Chondrocyte (in vitro differentiated cells): Measurements from ENCODE around the gene ITPK1. TPM values are rescaled to one million over a fixed set of nuclear protein-coding genes. Genes with fewer than 3 reads are reported as not detected.

ENCODE experiments used
- DNase-seq: peaks from one replicate; pipeline ENCODE4 v3.0.0; 2021; ENCODE audit warnings: mixed read lengths, low spot score
- H3K27ac Mint-ChIP-seq: one replicate; pipeline ENCODE4 v1.8.0; 2021; ENCODE audit warnings: mild to moderate bottlenecking, moderate library complexity, mixed read lengths; ENCODE audit not compliant: unreplicated experiment
- H3K27me3 Mint-ChIP-seq: 2 replicates; pipeline ENCODE4 v1.8.0; 2021; ENCODE audit warnings: low read depth, mixed read lengths
- H3K36me3 Mint-ChIP-seq: 2 replicates; pipeline ENCODE4 v1.8.0; 2021; ENCODE audit warnings: low read depth, mixed read lengths
- H3K4me1 Mint-ChIP-seq: 2 replicates; pipeline ENCODE4 v1.8.0; 2021; ENCODE audit warnings: low read depth, mild to moderate bottlenecking, mixed read lengths
- H3K4me3 Mint-ChIP-seq: one replicate; pipeline ENCODE4 v1.8.0; 2021; ENCODE audit warnings: mild to moderate bottlenecking, moderate library complexity, mixed read lengths; ENCODE audit not compliant: unreplicated experiment
- H3K9me3 Mint-ChIP-seq: 2 replicates; pipeline ENCODE4 v1.8.0; 2021; ENCODE audit warnings: low read depth, mixed read lengths
- CTCF ChIP-seq: fragments of 200-600 bp; sonication (generic); IDR thresholded peaks from 2 replicates; pipeline ENCODE4 v1.5.0; 2021; ENCODE audit warnings: antibody characterized with exemption, mild to moderate bottlenecking, moderate library complexity
- total RNA-seq: library from RNA; stranded (reverse); gene quantifications from 3 replicates; pipeline ENCODE4 v1.2.1, GENCODE V29; 2021

ITPK1 gene
- total RNA-seq, 1 donor from 2014 or later = 27.7 TPM

DNA sequence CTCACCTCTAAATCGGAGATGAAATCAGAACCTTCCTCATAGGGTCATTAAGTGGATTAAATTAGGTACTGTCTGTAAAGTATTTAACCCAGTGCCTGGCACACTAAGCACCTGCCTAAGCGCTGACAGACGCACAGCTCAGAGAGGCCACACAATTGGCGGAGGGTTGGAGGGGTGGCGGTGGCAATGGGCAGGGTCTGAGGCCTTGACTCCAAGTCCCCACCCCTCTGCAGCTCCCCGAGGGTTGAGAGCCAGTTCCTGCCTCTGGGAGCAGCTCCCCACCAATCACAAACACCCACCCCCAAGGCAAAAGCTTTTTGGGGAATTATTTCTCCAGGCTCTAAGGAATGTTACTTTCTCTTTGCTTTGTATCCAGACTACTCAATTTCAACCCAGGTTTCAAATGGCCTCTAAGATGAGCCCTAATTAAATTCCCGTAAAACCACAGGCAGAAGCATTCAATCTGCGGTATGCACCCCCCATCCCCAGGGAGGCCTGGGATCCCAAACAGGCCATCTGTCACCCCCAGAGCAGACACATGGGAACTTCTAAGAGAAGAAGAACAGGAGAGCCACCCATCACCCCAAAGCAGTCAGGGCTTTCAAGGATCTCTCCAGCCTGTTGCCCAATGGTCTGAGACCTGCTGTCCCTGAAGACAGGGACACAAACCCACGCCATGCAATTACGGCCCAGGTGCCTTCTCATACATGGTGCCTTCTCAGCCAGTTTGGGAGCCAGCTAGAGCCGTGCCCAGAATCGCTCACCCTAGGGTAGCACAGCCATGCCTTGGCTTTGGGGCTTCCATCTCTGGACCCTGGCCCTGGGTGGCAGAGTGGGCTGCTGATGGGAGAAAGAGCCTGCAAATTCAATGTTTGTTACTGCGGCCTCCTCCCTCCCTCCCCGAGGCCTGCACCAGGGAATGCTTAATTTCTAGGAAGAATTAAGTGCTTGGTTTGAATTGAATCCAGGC is 126.7 kb downstream of the ITPK1 start:
- H3K36me3 Mint-ChIP-seq = peaks cover 3% of the 10 kb centered on the region
- peaks cover 4% of the 10 kb centered on the region for H3K9me3 Mint-ChIP-seq
- H3K4me1 Mint-ChIP-seq = peaks cover 37% of the 10 kb centered on the region
- no peak overlapping the region for H3K27ac Mint-ChIP-seq
- TF ChIP-seq CTCF = no peak
- no peak overlapping the region for H3K4me3 Mint-ChIP-seq
- DNase-seq = peak; percentile 51
- H3K27me3 Mint-ChIP-seq = no peaks in the 10 kb centered on the region

GRCh38 chr14:92987713-92988510 is 127.8 kb downstream of the ITPK1 start:
- H3K9me3 Mint-ChIP-seq = peaks cover 4% of the 10 kb centered on the region
- H3K27me3 Mint-ChIP-seq = no peaks in the 10 kb centered on the region
- no peak overlapping the region for H3K27ac Mint-ChIP-seq
- no peak for TF ChIP-seq CTCF
- H3K36me3 Mint-ChIP-seq = peaks cover 3% of the 10 kb centered on the region
- peak; percentile 84 for DNase-seq
- H3K4me3 Mint-ChIP-seq = no peak overlapping the region
- H3K4me1 Mint-ChIP-seq = peaks cover 37% of the 10 kb centered on the region

GRCh38 chr14:92987148-92987570 is 128.6 kb downstream of the ITPK1 start:
- H3K9me3 Mint-ChIP-seq = peaks cover 4% of the 10 kb centered on the region
- H3K4me3 Mint-ChIP-seq = no peak overlapping the region
- H3K36me3 Mint-ChIP-seq = peaks cover 3% of the 10 kb centered on the region
- no peak overlapping the region for H3K27ac Mint-ChIP-seq
- peaks cover 37% of the 10 kb centered on the region for H3K4me1 Mint-ChIP-seq
- TF ChIP-seq CTCF = no peak
- peak; percentile 68 for DNase-seq
- H3K27me3 Mint-ChIP-seq = no peaks in the 10 kb centered on the region

DNA sequence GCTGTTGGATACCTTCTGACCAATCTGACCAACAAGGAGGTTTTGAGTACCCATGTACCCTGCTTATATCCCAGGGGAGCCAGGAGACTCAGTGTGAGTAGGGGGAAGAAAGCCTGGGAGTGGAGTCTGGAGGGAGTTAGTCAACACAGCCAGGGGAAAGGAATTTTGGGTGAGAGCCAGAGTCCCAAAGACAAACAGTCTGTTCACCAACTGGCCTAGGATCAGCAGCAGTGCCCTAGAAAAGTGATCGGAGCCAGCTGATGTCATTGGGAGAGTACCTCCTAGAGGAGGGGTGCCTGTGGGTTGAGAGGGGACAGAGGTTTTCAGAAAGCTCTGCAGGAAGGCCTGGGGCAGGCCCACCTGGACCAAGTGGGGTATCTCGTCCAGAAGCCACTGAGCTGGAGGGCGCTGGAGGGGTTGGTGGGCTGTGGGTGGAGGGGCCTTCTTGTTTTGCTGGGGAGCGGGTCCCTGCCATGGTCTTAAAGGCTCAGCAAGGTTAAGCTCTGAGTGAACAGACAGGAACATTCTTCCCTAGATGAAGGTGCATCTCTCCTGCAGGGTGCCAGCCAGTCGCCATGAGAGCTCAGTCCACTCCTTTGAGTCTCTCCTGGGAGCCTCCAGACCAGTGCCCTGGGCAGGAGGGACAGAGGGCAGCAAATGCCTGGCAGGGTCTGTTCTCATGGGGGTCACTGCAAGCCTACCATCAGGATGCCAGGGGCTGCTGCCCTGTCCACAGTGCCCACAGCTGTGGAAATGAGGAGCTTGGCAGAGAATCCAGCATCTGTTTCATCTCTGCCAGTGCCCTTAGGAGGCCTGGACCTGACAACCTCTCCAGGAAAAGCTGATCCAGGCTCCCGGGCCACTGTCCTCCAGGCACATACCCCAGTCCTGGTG is 129.2 kb downstream of the ITPK1 start:
- H3K4me1 Mint-ChIP-seq = peaks cover 37% of the 10 kb centered on the region
- H3K9me3 Mint-ChIP-seq = peaks cover 4% of the 10 kb centered on the region
- H3K4me3 Mint-ChIP-seq = no peak overlapping the region
- TF ChIP-seq CTCF = no peak
- H3K27me3 Mint-ChIP-seq = no peaks in the 10 kb centered on the region
- DNase-seq = peak; percentile 76
- peak overlapping the region; percentile 82 for H3K27ac Mint-ChIP-seq
- peaks cover 5% of the 10 kb centered on the region for H3K36me3 Mint-ChIP-seq
